Activated CD8-positive, alpha-beta T cell treated with anti-CD3 and anti-CD28 coated beads, Interleukin-2, amount 10 ng/mL, durations not matched to agents 7 days and 5 days (primary cell): ENCODE measurements around the gene SLCO1B1. TPM values are rescaled to one million over a fixed set of nuclear protein-coding genes. Genes with fewer than 3 reads are reported as not detected.
"Not testable (repeated sequence)": the region's sequence is repeated elsewhere in the genome, so short reads cannot be mapped to it uniquely, and the experiment has no call there.

Experiments used
- ATAC-seq: fragments of 150-1000 bp; cut with Tn5 transposase; one replicate; pipeline ENCODE4 v1.10.0; 2021; ENCODE audit warnings: moderate library complexity
- CTCF ChIA-PET: fragments of 350-600 bp; sonication (Branson Sonifier 250); formaldehyde crosslinking; loops from one replicate; lab custom pipeline; 2021; ENCODE audit warnings: antibody characterized with exemption; lab: Charles Lee
- POLR2A ChIA-PET: fragments of 350-600 bp; sonication (Branson Sonifier 250); formaldehyde crosslinking; loops from one replicate; lab custom pipeline; 2021; ENCODE audit warnings: antibody characterized with exemption; lab: Charles Lee
- DNase-seq: peaks from one replicate; pipeline ENCODE4 v3.0.0-alpha.2; 2020
- H3K27ac Mint-ChIP-seq: one replicate; pipeline ENCODE4 v1.8.0; 2021; ENCODE audit warnings: mild to moderate bottlenecking, mixed read lengths
- H3K27me3 Mint-ChIP-seq: one replicate; pipeline ENCODE4 v1.8.0; 2021; ENCODE audit warnings: low read depth, mixed read lengths
- H3K36me3 Mint-ChIP-seq: one replicate; pipeline ENCODE4 v1.8.0; 2021; ENCODE audit warnings: low read depth, mixed read lengths
- H3K4me1 Mint-ChIP-seq: one replicate; pipeline ENCODE4 v1.8.0; 2021; ENCODE audit warnings: low read depth, mixed read lengths
- H3K4me3 Mint-ChIP-seq: one replicate; pipeline ENCODE4 v1.8.0; 2021; ENCODE audit warnings: mild to moderate bottlenecking, mixed read lengths
- H3K9me3 Mint-ChIP-seq: one replicate; pipeline ENCODE4 v1.8.0; 2022; ENCODE audit warnings: mixed read lengths; ENCODE audit not compliant: insufficient read depth
- total RNA-seq, 2 experiments: library from RNA; stranded (reverse); gene quantifications; one replicate each; pipeline ENCODE4 v1.2.3, GENCODE V29; 2021

Gene SLCO1B1, protein sequence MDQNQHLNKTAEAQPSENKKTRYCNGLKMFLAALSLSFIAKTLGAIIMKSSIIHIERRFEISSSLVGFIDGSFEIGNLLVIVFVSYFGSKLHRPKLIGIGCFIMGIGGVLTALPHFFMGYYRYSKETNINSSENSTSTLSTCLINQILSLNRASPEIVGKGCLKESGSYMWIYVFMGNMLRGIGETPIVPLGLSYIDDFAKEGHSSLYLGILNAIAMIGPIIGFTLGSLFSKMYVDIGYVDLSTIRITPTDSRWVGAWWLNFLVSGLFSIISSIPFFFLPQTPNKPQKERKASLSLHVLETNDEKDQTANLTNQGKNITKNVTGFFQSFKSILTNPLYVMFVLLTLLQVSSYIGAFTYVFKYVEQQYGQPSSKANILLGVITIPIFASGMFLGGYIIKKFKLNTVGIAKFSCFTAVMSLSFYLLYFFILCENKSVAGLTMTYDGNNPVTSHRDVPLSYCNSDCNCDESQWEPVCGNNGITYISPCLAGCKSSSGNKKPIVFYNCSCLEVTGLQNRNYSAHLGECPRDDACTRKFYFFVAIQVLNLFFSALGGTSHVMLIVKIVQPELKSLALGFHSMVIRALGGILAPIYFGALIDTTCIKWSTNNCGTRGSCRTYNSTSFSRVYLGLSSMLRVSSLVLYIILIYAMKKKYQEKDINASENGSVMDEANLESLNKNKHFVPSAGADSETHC
- not detected for total RNA-seq

- Mint-ChIP-seq H3K4me3 (no peak within 1 kb of the TSS), H3K27ac (no peak within 1 kb of the TSS), H3K27me3 (no peaks in the 10 kb centered on the region), H3K4me1 (no peaks in the 10 kb centered on the region), H3K36me3 (no peaks in the 10 kb centered on the region), H3K9me3 (no peaks in the 10 kb centered on the region)
- CTCF ChIA-PET, result no interaction called here
- ATAC-seq, result no peak
- POLR2A ChIA-PET, result no interaction called here
- no peak for DNase-seq
Observed at GRCh38 chr12:21130998-21131397, at the start of gene SLCO1B1. Gene SLCO1B1 (plus strand): TSS chr12:21131194. CDS start chr12:21141575, 10,381 bp downstream.

- H3K4me3 Mint-ChIP-seq, H3K4me1 Mint-ChIP-seq, POLR2A ChIA-PET, H3K27me3 Mint-ChIP-seq, DNase-seq, H3K36me3 Mint-ChIP-seq, H3K27ac Mint-ChIP-seq, CTCF ChIA-PET, ATAC-seq: not testable (repeated sequence)
- peaks cover 20% of the 10 kb centered on the region for H3K9me3 Mint-ChIP-seq
Observed at GRCh38 chr12:21084753-21085152, 46.2 kb upstream of the SLCO1B1 start.

DNA sequence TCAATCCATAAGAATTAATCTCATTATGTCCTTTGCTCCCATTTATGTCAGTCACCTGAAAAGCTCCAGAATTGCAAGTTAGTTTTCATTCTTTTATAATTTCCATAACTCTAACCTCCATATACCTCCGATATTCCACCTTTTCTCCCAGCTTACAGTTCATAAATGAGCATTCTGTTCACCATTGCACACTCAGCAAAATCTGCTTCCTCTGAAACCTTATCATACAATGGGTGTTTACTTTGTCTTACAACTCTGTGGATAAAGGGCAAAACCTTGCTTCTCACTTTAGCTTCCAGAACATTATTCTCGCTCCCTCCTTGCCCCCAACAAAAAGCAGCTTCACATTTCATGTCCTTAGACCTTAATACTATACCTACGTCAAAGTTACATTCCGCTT, 19.3 kb upstream of the SLCO1B1 start:
- no peak overlapping the region for H3K4me3 Mint-ChIP-seq
- no peaks in the 10 kb centered on the region for H3K27me3 Mint-ChIP-seq
- no peak overlapping the region for H3K27ac Mint-ChIP-seq
- CTCF ChIA-PET, result no interaction called here
- H3K9me3 Mint-ChIP-seq, result peaks cover 16% of the 10 kb centered on the region
- ATAC-seq (no peak), DNase-seq (no peak)
- POLR2A ChIA-PET, result no interaction called here
- no peaks in the 10 kb centered on the region for H3K36me3 Mint-ChIP-seq
- no peaks in the 10 kb centered on the region for H3K4me1 Mint-ChIP-seq

GRCh38 chr12:21113266-21113665, 17.7 kb upstream of the SLCO1B1 start:
- no peak overlapping the region for H3K4me3 Mint-ChIP-seq
- no peak overlapping the region for H3K27ac Mint-ChIP-seq
- ChIA-PET CTCF (no interaction called here), POLR2A (no interaction called here)
- DNase-seq (no peak), ATAC-seq (no peak)
- H3K36me3 Mint-ChIP-seq, result no peaks in the 10 kb centered on the region
- H3K4me1 Mint-ChIP-seq, result no peaks in the 10 kb centered on the region
- no peaks in the 10 kb centered on the region for H3K27me3 Mint-ChIP-seq
- H3K9me3 Mint-ChIP-seq, result peaks cover 16% of the 10 kb centered on the region

- Mint-ChIP-seq H3K9me3 (peaks cover 17% of the 10 kb centered on the region), H3K36me3 (no peaks in the 10 kb centered on the region), H3K27me3 (no peaks in the 10 kb centered on the region), H3K4me3 (no peak overlapping the region), H3K27ac (no peak overlapping the region), H3K4me1 (no peaks in the 10 kb centered on the region)
- CTCF ChIA-PET, result no interaction called here
- ATAC-seq (no peak), DNase-seq (no peak)
- POLR2A ChIA-PET, result no interaction called here
Observed at GRCh38 chr12:21117995-21118394, 13.0 kb upstream of the SLCO1B1 start.

DNA sequence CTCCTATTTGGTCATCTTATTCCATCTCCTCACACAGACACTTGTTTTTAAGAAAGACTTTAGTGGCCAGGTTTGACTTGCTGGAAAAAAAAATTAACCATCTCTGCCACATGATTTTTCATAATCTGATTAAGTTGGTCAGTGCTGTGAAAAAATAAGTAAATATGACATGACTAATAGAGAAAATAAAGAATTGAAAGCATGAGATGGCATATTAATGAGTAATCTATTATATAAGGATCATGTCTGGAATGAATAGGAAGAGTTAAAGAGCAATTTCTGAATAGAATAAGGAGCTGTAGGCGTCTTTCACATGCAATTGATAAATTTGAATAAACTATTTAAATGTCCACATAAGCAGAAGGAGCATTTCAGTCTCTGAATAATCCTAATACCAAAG, 12.2 kb upstream of the SLCO1B1 start:
- Mint-ChIP-seq H3K9me3 (peaks cover 13% of the 10 kb centered on the region), H3K4me1 (no peaks in the 10 kb centered on the region), H3K27me3 (no peaks in the 10 kb centered on the region), H3K27ac (no peak overlapping the region), H3K4me3 (no peak overlapping the region), H3K36me3 (no peaks in the 10 kb centered on the region)
- ATAC-seq (no peak), DNase-seq (no peak)
- ChIA-PET CTCF (no interaction called here), POLR2A (no interaction called here)

DNA sequence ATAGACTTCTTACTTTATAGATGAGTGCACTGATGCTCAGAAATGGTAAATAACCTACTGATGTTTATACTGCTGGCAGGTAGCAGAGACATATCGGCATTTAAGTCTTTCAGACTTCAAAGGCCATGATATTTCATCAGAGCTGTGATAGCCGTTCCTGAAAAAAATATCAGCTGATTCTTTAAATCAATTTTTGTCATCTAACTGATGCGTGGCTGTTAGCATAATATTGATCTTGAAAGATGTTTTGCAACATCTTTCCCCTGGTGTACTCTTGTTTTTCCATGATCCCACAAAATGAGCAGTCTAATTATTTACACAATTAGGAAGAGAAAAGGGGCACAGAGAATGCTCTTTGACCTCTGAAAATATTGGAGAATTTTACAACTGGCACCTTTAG, 1.6 kb upstream of the SLCO1B1 start:
- no peak for DNase-seq
- no peak overlapping the region for H3K4me3 Mint-ChIP-seq
- H3K27ac Mint-ChIP-seq, result no peak overlapping the region
- no peaks in the 10 kb centered on the region for H3K27me3 Mint-ChIP-seq
- no peak for ATAC-seq
- H3K9me3 Mint-ChIP-seq, result no peaks in the 10 kb centered on the region
- ChIA-PET POLR2A (no interaction called here), CTCF (no interaction called here)
- H3K4me1 Mint-ChIP-seq, result no peaks in the 10 kb centered on the region
- no peaks in the 10 kb centered on the region for H3K36me3 Mint-ChIP-seq

DNA sequence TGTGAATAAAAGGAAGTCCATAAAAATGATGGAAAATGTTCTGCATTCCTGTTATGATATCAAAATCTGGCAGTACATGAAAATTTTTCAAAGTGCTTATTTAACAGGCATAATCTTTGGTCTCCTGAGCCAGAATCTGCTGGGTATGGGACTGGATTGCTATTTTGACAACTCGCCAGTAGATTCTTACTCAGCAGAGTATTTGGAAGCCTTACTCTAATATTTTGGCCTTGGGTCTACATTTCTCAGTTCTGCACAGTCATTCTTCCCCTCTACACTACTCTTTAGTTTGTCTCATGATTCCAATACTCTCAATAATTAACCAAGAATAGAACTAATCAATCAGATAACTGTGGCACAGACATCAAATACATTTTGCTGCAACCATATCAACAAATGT, 1.1 kb upstream of the SLCO1B1 start:
- Mint-ChIP-seq H3K4me3 (no peak overlapping the region), H3K27ac (no peak overlapping the region), H3K36me3 (no peaks in the 10 kb centered on the region), H3K4me1 (no peaks in the 10 kb centered on the region), H3K27me3 (no peaks in the 10 kb centered on the region), H3K9me3 (no peaks in the 10 kb centered on the region)
- no peak for ATAC-seq
- POLR2A ChIA-PET, result no interaction called here
- no peak for DNase-seq
- CTCF ChIA-PET, result no interaction called here

DNA sequence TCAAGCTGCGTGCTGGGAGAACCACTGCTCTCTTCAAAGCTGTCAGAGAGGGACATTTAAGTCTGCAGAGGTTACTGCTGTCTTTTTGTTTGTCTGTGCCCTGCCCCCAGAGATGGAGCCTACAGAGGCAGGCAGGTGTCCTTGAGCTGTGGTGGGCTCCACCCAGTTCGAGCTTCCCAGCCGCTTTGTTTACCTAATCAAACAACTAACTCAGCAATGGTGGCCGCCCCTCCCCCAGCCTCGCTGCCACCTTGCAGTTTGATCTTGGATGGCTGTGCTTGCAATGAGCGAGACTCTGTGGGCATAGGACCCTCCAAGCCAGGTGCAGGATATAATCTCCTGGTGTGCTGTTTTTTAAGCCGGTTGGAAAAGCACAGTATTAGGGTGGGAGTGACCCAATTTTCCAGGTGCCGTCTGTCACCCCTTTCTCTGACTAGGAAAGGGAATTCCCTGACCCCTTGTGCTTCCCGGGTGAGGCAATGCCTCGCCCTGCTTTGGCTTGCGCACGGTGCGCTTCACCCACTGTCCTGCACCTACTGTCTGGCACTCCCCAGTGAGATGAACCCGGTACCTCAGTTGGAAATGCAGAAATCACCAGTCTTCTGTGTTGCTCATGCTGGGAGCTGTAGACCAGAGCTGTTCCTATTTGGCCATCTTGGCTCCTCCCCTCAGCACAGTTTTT, 6.5 kb downstream of the SLCO1B1 start:
- DNase-seq, H3K4me1 Mint-ChIP-seq, H3K36me3 Mint-ChIP-seq, H3K27ac Mint-ChIP-seq, H3K9me3 Mint-ChIP-seq, H3K27me3 Mint-ChIP-seq, CTCF ChIA-PET, ATAC-seq, H3K4me3 Mint-ChIP-seq, POLR2A ChIA-PET: not testable (repeated sequence)

DNA sequence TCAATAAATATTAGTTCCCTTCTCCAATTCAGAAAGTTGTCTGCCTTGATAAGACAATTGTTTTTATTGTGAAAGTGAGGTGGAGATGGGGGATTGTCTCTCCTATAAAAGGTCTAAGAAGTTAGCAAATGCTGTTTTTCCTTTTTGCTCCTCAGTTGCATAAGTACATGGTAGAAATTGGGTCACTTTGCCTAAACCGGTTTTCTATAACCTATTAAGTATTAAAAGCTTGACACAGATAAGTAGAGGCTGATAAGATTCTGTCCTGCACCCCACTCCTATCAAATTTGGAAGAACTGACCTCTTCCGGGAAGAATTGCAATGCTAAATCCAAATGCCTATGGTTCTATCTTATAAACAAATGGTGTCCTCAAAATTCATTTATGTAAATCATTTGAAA, 7.0 kb downstream of the SLCO1B1 start:
- ChIA-PET CTCF (no interaction called here), POLR2A (no interaction called here)
- Mint-ChIP-seq H3K4me1 (no peaks in the 10 kb centered on the region), H3K4me3 (no peak overlapping the region), H3K9me3 (no peaks in the 10 kb centered on the region), H3K27me3 (no peaks in the 10 kb centered on the region), H3K36me3 (no peaks in the 10 kb centered on the region), H3K27ac (no peak overlapping the region)
- no peak for DNase-seq
- ATAC-seq, result no peak

DNA sequence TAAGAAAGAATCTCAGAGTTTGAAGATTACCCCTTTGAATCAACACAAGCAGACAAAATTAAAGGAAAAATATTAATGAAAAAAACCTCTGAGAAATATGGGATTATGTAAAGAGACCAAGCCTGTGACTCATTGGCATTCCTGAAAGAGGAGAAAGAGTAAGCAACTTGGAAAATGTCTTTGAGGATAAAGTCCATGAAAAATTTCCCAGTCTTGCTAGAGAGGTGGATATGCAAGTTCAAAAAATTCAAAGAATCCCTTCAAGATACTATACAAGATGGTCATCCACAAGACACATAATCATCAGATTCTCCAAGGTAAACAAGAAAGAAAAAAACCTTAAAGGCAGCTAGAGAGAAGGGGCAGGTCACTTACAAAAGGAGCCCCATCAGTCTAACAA, 13.3 kb downstream of the SLCO1B1 start:
- ATAC-seq (no peak), DNase-seq (no peak)
- Mint-ChIP-seq H3K27ac (no peak overlapping the region), H3K4me1 (no peaks in the 10 kb centered on the region), H3K9me3 (no peaks in the 10 kb centered on the region), H3K27me3 (no peaks in the 10 kb centered on the region), H3K4me3 (no peak overlapping the region), H3K36me3 (no peaks in the 10 kb centered on the region)
- ChIA-PET CTCF (no interaction called here), POLR2A (no interaction called here)

DNA sequence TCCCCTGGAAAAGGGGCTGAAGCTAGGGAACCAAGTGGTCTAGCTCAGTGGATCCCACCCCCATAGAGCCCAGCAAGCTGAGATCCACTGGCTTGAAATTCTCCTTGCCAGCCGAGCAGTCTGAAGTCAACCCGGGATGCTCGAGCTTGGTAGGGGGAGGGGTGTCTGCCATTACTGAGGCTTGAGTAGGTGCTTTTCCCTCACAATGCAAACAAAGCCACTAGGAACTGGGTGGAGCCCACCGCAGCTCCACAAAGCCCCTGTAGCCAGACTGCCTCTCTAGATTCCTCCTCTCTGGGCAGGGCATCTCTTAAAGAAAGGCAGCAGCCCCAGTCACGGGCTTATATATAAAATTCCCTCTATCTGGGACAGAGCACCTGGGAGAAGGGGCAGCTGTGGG, 18.9 kb downstream of the SLCO1B1 start:
- H3K27me3 Mint-ChIP-seq, H3K4me1 Mint-ChIP-seq, H3K9me3 Mint-ChIP-seq, POLR2A ChIA-PET, H3K4me3 Mint-ChIP-seq, DNase-seq, ATAC-seq, H3K27ac Mint-ChIP-seq, CTCF ChIA-PET, H3K36me3 Mint-ChIP-seq: not testable (repeated sequence)
